HepG2 (cell line): ENCODE data around the gene SLX9.

Experiments
- JUND ChIP-seq: sonication (generic); formaldehyde crosslinking; IDR thresholded peaks from 2 replicates; pipeline ENCODE4 v1.8.0; 2022; ENCODE audit warnings: mild to moderate bottlenecking, missing genetic modification reagents
- KDM3A ChIP-seq: IDR thresholded peaks from 2 replicates; pipeline ENCODE4 v1.6.1; 2018; ENCODE audit warnings: low read depth, missing compliant biosample characterization
- MXI1 ChIP-seq: IDR thresholded peaks from 3 replicates; pipeline ENCODE4 v1.6.1; 2012; ENCODE audit warnings: low read depth, low read length, inconsistent platforms, borderline replicate concordance
- NCOA1 ChIP-seq: sonication (generic); formaldehyde crosslinking; IDR thresholded peaks from 2 replicates; pipeline ENCODE4 v1.9.0; 2021; ENCODE audit warnings: missing genetic modification reagents
- REST ChIP-seq, 2 experiments: IDR thresholded peaks; 2 replicates each; pipeline ENCODE4 v1.6.1; 2011 to 2012; ENCODE audit warnings: low read length in 2 of 2, borderline replicate concordance in 1 of 2, low read depth in 1 of 2, mild to moderate bottlenecking in 1 of 2, moderate library complexity in 1 of 2
- ZXDC ChIP-seq: sonication (generic); formaldehyde crosslinking; IDR thresholded peaks from 2 replicates; pipeline ENCODE4 v1.5.0; 2020; ENCODE audit warnings: mild to moderate bottlenecking, missing genetic modification reagents
- TF ChIP-seq, protein P1 (sequence below): sonication (generic); formaldehyde crosslinking; IDR thresholded peaks from 2 replicates; pipeline ENCODE4 v1.5.0; 2020; ENCODE audit warnings: mild to moderate bottlenecking, missing genetic modification reagents, moderate library complexity

GRCh38 chr21:44891631-44892031 is 48.2 kb upstream of the SLX9 start:
- TF ChIP-seq REST (IDR thresholded peaks at IDR 0.05; ENCODE audit: borderline replicate concordance in 1 of 2, low read depth in 1 of 2, low read length in 2 of 2): no peak
- no peak for TF ChIP-seq JUND
- TF ChIP-seq ZXDC (CRISPR knock-in tag): no peak
- TF ChIP-seq KDM3A (CRISPR knock-in tag): no peak
- TF ChIP-seq, protein P1, sequence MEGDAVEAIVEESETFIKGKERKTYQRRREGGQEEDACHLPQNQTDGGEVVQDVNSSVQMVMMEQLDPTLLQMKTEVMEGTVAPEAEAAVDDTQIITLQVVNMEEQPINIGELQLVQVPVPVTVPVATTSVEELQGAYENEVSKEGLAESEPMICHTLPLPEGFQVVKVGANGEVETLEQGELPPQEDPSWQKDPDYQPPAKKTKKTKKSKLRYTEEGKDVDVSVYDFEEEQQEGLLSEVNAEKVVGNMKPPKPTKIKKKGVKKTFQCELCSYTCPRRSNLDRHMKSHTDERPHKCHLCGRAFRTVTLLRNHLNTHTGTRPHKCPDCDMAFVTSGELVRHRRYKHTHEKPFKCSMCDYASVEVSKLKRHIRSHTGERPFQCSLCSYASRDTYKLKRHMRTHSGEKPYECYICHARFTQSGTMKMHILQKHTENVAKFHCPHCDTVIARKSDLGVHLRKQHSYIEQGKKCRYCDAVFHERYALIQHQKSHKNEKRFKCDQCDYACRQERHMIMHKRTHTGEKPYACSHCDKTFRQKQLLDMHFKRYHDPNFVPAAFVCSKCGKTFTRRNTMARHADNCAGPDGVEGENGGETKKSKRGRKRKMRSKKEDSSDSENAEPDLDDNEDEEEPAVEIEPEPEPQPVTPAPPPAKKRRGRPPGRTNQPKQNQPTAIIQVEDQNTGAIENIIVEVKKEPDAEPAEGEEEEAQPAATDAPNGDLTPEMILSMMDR: no peak
- no peak for TF ChIP-seq MXI1
- TF ChIP-seq NCOA1 (CRISPR knock-in tag): no peak
